RWPE2 (cell line): Measurements from ENCODE around the gene SLC51A.

ENCODE experiments used
- ATAC-seq: fragments of 200-7000 bp; cut with Tn5 transposase; 3 replicates; pipeline ENCODE4 v1.9.1; 2021; ENCODE audit warnings: low read depth
- DNase-seq: peaks from one replicate; pipeline ENCODE4 v3.0.0-alpha.2; 2020; ENCODE audit warnings: low spot score
- H3K27ac ChIP-seq: fragments of 450-650 bp; 2 replicates; pipeline ENCODE4 v1.5.1; 2017; ENCODE audit warnings: mild to moderate bottlenecking; ENCODE audit not compliant: poor library complexity, severe bottlenecking
- H3K27me3 ChIP-seq: fragments of 250-450 bp; sonication (Bioruptor Pico); 2 replicates; pipeline ENCODE4 v1.5.1; 2021; ENCODE audit warnings: mild to moderate bottlenecking, moderate library complexity; ENCODE audit not compliant: insufficient read depth, poor library complexity, severe bottlenecking
- H3K36me3 ChIP-seq: fragments of 250-450 bp; sonication (Bioruptor Pico); 2 replicates; pipeline ENCODE4 v1.5.1; 2020; ENCODE audit warnings: low read depth, mild to moderate bottlenecking, moderate library complexity
- H3K4me1 ChIP-seq: fragments of 250-450 bp; sonication (Bioruptor Pico); 2 replicates; pipeline ENCODE4 v1.5.1; 2021; ENCODE audit warnings: mild to moderate bottlenecking, moderate library complexity; ENCODE audit not compliant: insufficient read depth, poor library complexity, severe bottlenecking
- H3K4me3 ChIP-seq: fragments of 250-450 bp; sonication (Bioruptor Pico); 2 replicates; pipeline ENCODE4 v1.5.1; 2021; ENCODE audit warnings: mild to moderate bottlenecking, moderate library complexity; ENCODE audit not compliant: severe bottlenecking
- H3K9me3 ChIP-seq: fragments of 250-450 bp; sonication (Bioruptor Pico); 2 replicates; pipeline ENCODE4 v1.5.1; 2021; ENCODE audit warnings: mild to moderate bottlenecking, moderate library complexity; ENCODE audit not compliant: severe bottlenecking
- TF ChIP-seq, protein P1 (sequence below): fragments of 450-650 bp; IDR thresholded peaks from one replicate; pipeline ENCODE4 v1.5.1; 2017; ENCODE audit warnings: mild to moderate bottlenecking, moderate library complexity; ENCODE audit not compliant: poor library complexity, severe bottlenecking

Gene SLC51A

DNA sequence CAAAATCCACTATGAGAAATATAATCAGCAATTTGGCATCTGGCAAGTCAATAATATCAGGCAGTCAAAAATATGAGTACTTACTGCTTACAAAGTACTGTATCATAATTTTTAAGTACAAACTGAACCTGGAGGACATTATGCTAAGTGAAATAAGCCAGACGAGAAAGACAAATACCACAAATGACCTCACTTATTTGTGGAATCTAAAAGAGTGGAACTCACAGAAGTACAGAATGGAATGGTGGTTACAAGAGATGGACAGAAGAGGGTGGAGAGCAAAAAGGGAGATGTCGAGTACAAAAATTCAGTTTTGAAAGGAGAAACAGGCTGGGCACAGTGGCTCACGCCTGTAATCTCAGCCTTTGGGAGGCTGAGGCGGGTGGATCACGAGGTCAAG is 58.8 kb downstream of the SLC51A start:
- DNase-seq = no peak
- H3K4me3 ChIP-seq = no peak overlapping the region
- ATAC-seq = no peak
- no peak overlapping the region for H3K27ac ChIP-seq
- TF ChIP-seq, protein P1, sequence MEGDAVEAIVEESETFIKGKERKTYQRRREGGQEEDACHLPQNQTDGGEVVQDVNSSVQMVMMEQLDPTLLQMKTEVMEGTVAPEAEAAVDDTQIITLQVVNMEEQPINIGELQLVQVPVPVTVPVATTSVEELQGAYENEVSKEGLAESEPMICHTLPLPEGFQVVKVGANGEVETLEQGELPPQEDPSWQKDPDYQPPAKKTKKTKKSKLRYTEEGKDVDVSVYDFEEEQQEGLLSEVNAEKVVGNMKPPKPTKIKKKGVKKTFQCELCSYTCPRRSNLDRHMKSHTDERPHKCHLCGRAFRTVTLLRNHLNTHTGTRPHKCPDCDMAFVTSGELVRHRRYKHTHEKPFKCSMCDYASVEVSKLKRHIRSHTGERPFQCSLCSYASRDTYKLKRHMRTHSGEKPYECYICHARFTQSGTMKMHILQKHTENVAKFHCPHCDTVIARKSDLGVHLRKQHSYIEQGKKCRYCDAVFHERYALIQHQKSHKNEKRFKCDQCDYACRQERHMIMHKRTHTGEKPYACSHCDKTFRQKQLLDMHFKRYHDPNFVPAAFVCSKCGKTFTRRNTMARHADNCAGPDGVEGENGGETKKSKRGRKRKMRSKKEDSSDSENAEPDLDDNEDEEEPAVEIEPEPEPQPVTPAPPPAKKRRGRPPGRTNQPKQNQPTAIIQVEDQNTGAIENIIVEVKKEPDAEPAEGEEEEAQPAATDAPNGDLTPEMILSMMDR = no peak
- no peaks in the 10 kb centered on the region for H3K9me3 ChIP-seq
- no peaks in the 10 kb centered on the region for H3K27me3 ChIP-seq
- peaks cover 17% of the 10 kb centered on the region for H3K4me1 ChIP-seq
- H3K36me3 ChIP-seq = peaks cover 12% of the 10 kb centered on the region

DNA sequence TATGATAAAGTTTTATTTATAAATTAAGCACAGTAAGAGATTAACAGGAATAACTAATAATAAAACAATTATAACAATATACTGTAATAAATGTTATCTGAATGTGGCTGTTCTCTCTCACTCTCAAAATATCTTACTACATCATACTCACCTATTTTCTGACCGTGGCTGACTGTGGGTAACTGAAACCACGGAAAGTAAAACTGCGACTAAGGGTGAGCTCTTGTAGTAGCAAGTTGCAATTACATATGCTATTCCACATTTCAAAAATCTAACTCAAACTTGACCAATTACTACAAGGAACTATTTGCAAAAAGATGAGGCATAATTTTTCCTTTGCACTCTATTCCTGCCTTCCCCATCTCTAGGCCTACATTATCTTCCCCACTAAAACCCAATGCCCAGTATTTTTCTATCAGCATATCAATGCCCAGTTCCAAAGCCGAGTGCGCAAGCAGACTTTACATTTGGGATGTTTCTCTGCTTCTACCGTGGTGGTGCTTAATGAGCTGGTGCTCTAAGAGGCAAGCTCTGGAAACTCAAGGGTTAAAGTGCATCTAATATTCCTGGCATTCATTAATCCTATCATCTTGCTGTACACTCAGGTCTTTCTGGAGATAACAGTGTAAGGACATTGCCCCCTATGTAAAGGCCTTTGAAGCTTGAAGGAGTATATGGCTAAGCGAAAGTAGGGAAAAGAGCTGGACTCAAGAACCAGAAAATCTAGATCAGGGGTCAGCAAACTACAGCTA is 64.5 kb downstream of the SLC51A start:
- TF ChIP-seq, protein P1 = no peak
- ATAC-seq = no peak
- no peak for DNase-seq
- peak overlapping the region; percentile 89 for H3K27ac ChIP-seq
- no peaks in the 10 kb centered on the region for H3K27me3 ChIP-seq
- H3K36me3 ChIP-seq = 0 out of 2 replicates have a peak, but pooled peaks cover 10% of the 10 kb centered on the region
- H3K4me3 ChIP-seq = no peak overlapping the region
- peaks cover 18% of the 10 kb centered on the region for H3K4me1 ChIP-seq
- H3K9me3 ChIP-seq = no peaks in the 10 kb centered on the region

DNA sequence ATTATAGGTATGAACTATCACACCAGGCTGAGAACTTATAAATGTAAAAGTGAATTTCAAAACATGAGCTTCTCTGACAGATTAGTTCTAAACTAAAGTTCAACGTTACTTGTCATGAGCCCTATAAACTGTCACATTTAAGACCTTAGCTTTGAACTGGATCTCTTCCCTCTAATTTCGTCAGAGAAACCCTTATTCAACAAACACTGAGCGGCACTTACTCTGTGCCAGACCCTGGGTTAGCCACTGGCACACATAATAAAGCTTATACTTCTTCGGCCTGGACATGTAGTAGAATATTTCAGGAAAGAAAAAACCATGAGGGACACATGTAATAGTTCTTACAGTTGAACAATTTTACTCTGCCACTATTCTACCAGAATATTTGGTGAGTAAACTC is 65.6 kb downstream of the SLC51A start:
- 0 out of 2 replicates have a peak, but pooled peaks cover 10% of the 10 kb centered on the region for H3K36me3 ChIP-seq
- TF ChIP-seq, protein P1 = no peak
- no peaks in the 10 kb centered on the region for H3K27me3 ChIP-seq
- ATAC-seq (no peak), DNase-seq (no peak)
- H3K9me3 ChIP-seq = no peaks in the 10 kb centered on the region
- H3K4me3 ChIP-seq = no peak overlapping the region
- H3K4me1 ChIP-seq = peaks cover 23% of the 10 kb centered on the region
- H3K27ac ChIP-seq = peak overlapping the region; percentile 89
